HG03066 (cell line): ENCODE measurements around the gene TMEM220.
A peak's percentile ranks its signal among the peaks of the same experiment; 100 is the strongest.
"Not testable (repeated sequence)": the region's sequence is repeated elsewhere in the genome, so short reads cannot be mapped to it uniquely, and the experiment has no call there.

Experiments
- ATAC-seq: cut with Tn5 transposase; IDR thresholded peaks from one replicate; pipeline ENCODE4 v1.9.1; 2021; ENCODE audit warnings: low read depth; ENCODE audit not compliant: unreplicated experiment

Gene TMEM220

GRCh38 chr17:10731408-10731879, 1.6 kb upstream of the TMEM220 start:
- no peak for ATAC-seq

GRCh38 chr17:10730247-10730646, 424 bp upstream of the TMEM220 start:
- ATAC-seq, result not testable (repeated sequence)

GRCh38 chr17:10728331-10728892, 1.4 kb downstream of the TMEM220 start:
- ATAC-seq, result no peak

GRCh38 chr17:10727192-10727591, 2.6 kb downstream of the TMEM220 start:
- no peak for ATAC-seq

GRCh38 chr17:10726196-10726595, 3.6 kb downstream of the TMEM220 start:
- ATAC-seq, result no peak

- no peak for ATAC-seq
Measured at GRCh38 chr17:10725262-10725661, 4.6 kb downstream of the TMEM220 start.

GRCh38 chr17:10724546-10725195, 5.2 kb downstream of the TMEM220 start:
- ATAC-seq, result no peak

- ATAC-seq, result no peak
Measured at GRCh38 chr17:10718547-10718946, 11.3 kb downstream of the TMEM220 start.

- ATAC-seq, result no peak
Measured at GRCh38 chr17:10716218-10716617, 13.6 kb downstream of the TMEM220 start.

GRCh38 chr17:10713318-10713717, 16.5 kb downstream of the TMEM220 start:
- no peak for ATAC-seq

GRCh38 chr17:10705727-10706126, 24.1 kb downstream of the TMEM220 start:
- no peak for ATAC-seq

GRCh38 chr17:10702574-10702973, 27.2 kb downstream of the TMEM220 start:
- ATAC-seq, result no peak

- ATAC-seq, result no peak
Measured at GRCh38 chr17:10699856-10700255, 30.0 kb downstream of the TMEM220 start.

- ATAC-seq, result no peak
Measured at GRCh38 chr17:10698096-10698818, 31.6 kb downstream of the TMEM220 start.

GRCh38 chr17:10697092-10698081, 32.4 kb downstream of the TMEM220 start, which contains the start of the genes ADPRM and SCO1:
Gene ADPRM (plus strand): TSS chr17:10697594. CDS start chr17:10704927, 7,333 bp downstream.
Gene SCO1 (minus strand): TSS chr17:10697533. CDS start chr17:10697507, 26 bp downstream.
- peak; percentile 91 for ATAC-seq

GRCh38 chr17:10695875-10696407, 33.9 kb downstream of the TMEM220 start:
- not testable (repeated sequence) for ATAC-seq

- ATAC-seq, result no peak
Measured at GRCh38 chr17:10687499-10687898, 42.3 kb downstream of the TMEM220 start.

GRCh38 chr17:10683853-10684252, 46.0 kb downstream of the TMEM220 start:
- ATAC-seq, result no peak

- no peak for ATAC-seq
Measured at GRCh38 chr17:10681866-10682446, 47.9 kb downstream of the TMEM220 start.

GRCh38 chr17:10674704-10675103, 55.1 kb downstream of the TMEM220 start:
- ATAC-seq, result no peak
